K562 (cell line): ENCODE data around the gene IGFL1.

Experiments used
- CBX2 ChIP-seq: fragments of 200-600 bp; sonication (generic); IDR thresholded peaks from one replicate; pipeline ENCODE4 v1.6.1; 2012; ENCODE audit warnings: mild to moderate bottlenecking, low read length, inconsistent platforms; ENCODE audit not compliant: insufficient read depth, poor library complexity, severe bottlenecking
- EZH2 ChIP-seq: IDR thresholded peaks from 2 replicates; pipeline ENCODE4 v1.6.1; 2012; ENCODE audit warnings: low read depth, mild to moderate bottlenecking, inconsistent platforms, low read length, borderline replicate concordance
- PCBP2 ChIP-seq: fragments of 200-400 bp; formaldehyde crosslinking; IDR thresholded peaks from 2 replicates; pipeline ENCODE4 v1.6.1; 2018; ENCODE audit warnings: low read length, low read depth, mild to moderate bottlenecking, moderate library complexity; ENCODE audit not compliant: poor library complexity, severe bottlenecking
- POLR2A ChIP-seq: fragments of 450-650 bp; conservative IDR thresholded peaks from 2 replicates; pipeline ENCODE4 v1.6.1; 2016
- POLR2AphosphoS5 ChIP-seq: IDR thresholded peaks from 2 replicates; pipeline ENCODE4 v1.6.1; 2011; ENCODE audit warnings: mild to moderate bottlenecking, low read depth, low read length, moderate library complexity; ENCODE audit not compliant: control insufficient read depth, insufficient read depth
- RAD51 ChIP-seq: fragments of 450-650 bp; IDR thresholded peaks from 2 replicates; pipeline ENCODE4 v1.7.1; 2016; ENCODE audit warnings: low read depth, mild to moderate bottlenecking, borderline replicate concordance
- SETDB1 ChIP-seq: IDR thresholded peaks from one replicate; pipeline ENCODE4 v1.6.1; 2012; ENCODE audit warnings: low read length, control low read depth, inconsistent platforms
- SIN3A ChIP-seq, 2 experiments: fragments of 150-350 bp in 1 of 2; IDR thresholded peaks; 2 replicates each; pipeline ENCODE4 v1.6.1; 2011 to 2016; ENCODE audit warnings: borderline replicate concordance in 2 of 2, low read depth in 2 of 2, low read length in 2 of 2, mild to moderate bottlenecking in 2 of 2, moderate library complexity in 2 of 2; ENCODE audit not compliant: control insufficient read depth in 1 of 2
- TAF7 ChIP-seq: fragments of 450-650 bp; IDR thresholded peaks from 2 replicates; pipeline ENCODE4 v1.6.1; 2016; ENCODE audit warnings: missing genetic modification characterization, missing compliant biosample characterization
- ZC3H4 ChIP-seq: sonication (generic); formaldehyde crosslinking; IDR thresholded peaks from 2 replicates; pipeline ENCODE4 v1.9.0; 2021; ENCODE audit warnings: missing genetic modification reagents, borderline replicate concordance
- TF ChIP-seq, protein P1 (sequence below): fragments of 250-450 bp; sonication (Bioruptor Pico); IDR thresholded peaks from 2 replicates; pipeline ENCODE4 v1.5.0; 2020; ENCODE audit warnings: mild to moderate bottlenecking, borderline replicate concordance
- TF ChIP-seq, protein P2 (sequence below), 3 experiments: IDR thresholded peaks in 2 of 3; conservative IDR thresholded peaks in 1 of 3; 2 replicates each; pipeline ENCODE4 v1.5.1; 2011 to 2012; ENCODE audit warnings: low read length in 3 of 3, mild to moderate bottlenecking in 3 of 3, control low read depth in 2 of 3, improper control_type of control experiment in 1 of 3, inconsistent platforms in 1 of 3, low read depth in 1 of 3, mixed read lengths in 1 of 3, moderate library complexity in 1 of 3; ENCODE audit not compliant: insufficient read depth in 2 of 3
- TF ChIP-seq, protein P3 (sequence below): fragments of 450-650 bp; IDR thresholded peaks from 2 replicates; pipeline ENCODE4 v1.6.1; 2014; ENCODE audit warnings: low read depth, mild to moderate bottlenecking, moderate library complexity, borderline replicate concordance

DNA sequence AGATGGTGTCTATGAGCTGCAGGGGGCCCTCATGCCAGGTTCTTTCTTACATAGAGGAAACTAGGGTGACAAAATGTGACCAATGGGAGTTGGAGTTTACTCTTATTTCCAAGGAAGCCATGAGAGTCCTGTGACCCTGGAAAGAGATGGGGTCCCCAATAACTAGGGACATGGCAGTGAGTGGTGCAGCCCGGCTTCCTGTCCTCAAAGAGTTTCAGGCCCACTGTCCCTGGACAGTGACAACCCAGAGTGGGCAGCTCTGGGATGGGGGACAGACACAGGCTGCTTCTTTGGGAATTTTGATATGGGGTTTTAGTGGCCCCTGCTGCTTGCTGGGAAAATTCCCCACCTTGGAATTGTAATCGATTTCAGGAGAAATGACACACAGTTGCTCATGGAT, 8.4 kb upstream of the IGFL1 start:
- TF ChIP-seq POLR2AphosphoS5 = no peak
- TF ChIP-seq, protein P1, sequence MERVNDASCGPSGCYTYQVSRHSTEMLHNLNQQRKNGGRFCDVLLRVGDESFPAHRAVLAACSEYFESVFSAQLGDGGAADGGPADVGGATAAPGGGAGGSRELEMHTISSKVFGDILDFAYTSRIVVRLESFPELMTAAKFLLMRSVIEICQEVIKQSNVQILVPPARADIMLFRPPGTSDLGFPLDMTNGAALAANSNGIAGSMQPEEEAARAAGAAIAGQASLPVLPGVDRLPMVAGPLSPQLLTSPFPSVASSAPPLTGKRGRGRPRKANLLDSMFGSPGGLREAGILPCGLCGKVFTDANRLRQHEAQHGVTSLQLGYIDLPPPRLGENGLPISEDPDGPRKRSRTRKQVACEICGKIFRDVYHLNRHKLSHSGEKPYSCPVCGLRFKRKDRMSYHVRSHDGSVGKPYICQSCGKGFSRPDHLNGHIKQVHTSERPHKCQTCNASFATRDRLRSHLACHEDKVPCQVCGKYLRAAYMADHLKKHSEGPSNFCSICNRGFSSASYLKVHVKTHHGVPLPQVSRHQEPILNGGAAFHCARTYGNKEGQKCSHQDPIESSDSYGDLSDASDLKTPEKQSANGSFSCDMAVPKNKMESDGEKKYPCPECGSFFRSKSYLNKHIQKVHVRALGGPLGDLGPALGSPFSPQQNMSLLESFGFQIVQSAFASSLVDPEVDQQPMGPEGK (CRISPR knock-in tag) = no peak
- no peak for TF ChIP-seq PCBP2
- no peak for TF ChIP-seq EZH2
- TF ChIP-seq CBX2 = no peak
- TF ChIP-seq POLR2A = no peak
- no peak for TF ChIP-seq RAD51
- no peak for TF ChIP-seq TAF7 (tag)
- TF ChIP-seq, protein P2, sequence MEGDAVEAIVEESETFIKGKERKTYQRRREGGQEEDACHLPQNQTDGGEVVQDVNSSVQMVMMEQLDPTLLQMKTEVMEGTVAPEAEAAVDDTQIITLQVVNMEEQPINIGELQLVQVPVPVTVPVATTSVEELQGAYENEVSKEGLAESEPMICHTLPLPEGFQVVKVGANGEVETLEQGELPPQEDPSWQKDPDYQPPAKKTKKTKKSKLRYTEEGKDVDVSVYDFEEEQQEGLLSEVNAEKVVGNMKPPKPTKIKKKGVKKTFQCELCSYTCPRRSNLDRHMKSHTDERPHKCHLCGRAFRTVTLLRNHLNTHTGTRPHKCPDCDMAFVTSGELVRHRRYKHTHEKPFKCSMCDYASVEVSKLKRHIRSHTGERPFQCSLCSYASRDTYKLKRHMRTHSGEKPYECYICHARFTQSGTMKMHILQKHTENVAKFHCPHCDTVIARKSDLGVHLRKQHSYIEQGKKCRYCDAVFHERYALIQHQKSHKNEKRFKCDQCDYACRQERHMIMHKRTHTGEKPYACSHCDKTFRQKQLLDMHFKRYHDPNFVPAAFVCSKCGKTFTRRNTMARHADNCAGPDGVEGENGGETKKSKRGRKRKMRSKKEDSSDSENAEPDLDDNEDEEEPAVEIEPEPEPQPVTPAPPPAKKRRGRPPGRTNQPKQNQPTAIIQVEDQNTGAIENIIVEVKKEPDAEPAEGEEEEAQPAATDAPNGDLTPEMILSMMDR (IDR thresholded peaks at IDR 0.05 in 2 of 3, conservative IDR thresholded peaks at IDR 0.05 in 1 of 3; ENCODE audit: insufficient read depth in 2 of 3, low read depth in 1 of 3, low read length in 3 of 3) = no peak
- no peak for TF ChIP-seq SETDB1
- TF ChIP-seq SIN3A (IDR thresholded peaks at IDR 0.05; ENCODE audit: borderline replicate concordance in 2 of 2, control insufficient read depth in 1 of 2, low read depth in 2 of 2, low read length in 2 of 2) = no peak
- TF ChIP-seq, protein P3, sequence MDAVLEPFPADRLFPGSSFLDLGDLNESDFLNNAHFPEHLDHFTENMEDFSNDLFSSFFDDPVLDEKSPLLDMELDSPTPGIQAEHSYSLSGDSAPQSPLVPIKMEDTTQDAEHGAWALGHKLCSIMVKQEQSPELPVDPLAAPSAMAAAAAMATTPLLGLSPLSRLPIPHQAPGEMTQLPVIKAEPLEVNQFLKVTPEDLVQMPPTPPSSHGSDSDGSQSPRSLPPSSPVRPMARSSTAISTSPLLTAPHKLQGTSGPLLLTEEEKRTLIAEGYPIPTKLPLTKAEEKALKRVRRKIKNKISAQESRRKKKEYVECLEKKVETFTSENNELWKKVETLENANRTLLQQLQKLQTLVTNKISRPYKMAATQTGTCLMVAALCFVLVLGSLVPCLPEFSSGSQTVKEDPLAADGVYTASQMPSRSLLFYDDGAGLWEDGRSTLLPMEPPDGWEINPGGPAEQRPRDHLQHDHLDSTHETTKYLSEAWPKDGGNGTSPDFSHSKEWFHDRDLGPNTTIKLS = no peak
- TF ChIP-seq ZC3H4 = no peak
